SKM-1 treated with dmso at 0.1 percent for 144 hours (cell line): ENCODE measurements around the gene FGF14.
"Not testable (repeated sequence)": the region's sequence is repeated elsewhere in the genome, so short reads cannot be mapped to it uniquely, and the experiment has no call there.

Source experiments
- DNase-seq: peaks from one replicate; lab custom pipeline; 2025; ENCODE audit not compliant: unreplicated experiment; lab: John Stamatoyannopoulos, UW

The FGF14 gene

GRCh38 chr13:102068323-102068722 is 333.5 kb downstream of the FGF14 start:
- not testable (repeated sequence) for DNase-seq

GRCh38 chr13:102055090-102055779 is 346.6 kb downstream of the FGF14 start:
- DNase-seq, result no peak

DNA sequence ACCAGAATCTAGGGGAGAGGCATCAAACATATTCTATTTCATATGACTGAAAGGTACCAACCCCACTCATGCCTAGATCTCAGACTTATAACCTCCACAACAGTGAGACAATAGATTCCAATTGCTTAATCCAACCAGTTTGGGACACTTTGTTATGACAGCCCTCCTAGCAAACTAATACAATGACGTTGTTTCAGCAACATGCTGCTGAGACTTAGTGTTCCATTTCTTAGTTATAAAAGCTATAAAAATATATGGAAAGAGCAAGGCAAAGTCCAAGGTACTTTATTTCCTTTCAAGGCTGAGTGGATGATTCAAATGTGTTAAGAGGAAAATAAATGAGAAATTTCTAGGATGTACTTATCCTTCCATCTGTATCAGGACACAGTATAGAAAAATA is 352.0 kb downstream of the FGF14 start:
- DNase-seq, result no peak

GRCh38 chr13:102045731-102046130 is 356.1 kb downstream of the FGF14 start:
- DNase-seq, result no peak

DNA sequence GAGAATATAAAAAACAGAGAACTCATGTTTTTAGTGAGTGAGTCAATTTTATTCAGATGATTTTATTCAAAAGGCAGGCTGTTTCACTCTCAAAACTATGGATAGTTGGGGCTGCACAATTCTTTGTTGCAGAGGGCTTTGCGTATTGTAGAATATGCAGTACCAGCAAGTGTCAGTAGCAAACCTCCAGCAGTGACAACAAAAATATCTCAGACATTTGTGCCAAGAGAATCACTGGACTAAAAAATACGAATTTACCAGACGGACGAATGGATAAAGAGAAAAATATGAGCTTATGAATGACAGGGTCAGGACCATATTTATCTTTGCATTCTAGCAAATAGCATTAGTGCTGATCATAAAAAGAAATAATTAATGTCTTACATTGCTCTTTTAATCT is 359.1 kb downstream of the FGF14 start:
- no peak for DNase-seq

DNA sequence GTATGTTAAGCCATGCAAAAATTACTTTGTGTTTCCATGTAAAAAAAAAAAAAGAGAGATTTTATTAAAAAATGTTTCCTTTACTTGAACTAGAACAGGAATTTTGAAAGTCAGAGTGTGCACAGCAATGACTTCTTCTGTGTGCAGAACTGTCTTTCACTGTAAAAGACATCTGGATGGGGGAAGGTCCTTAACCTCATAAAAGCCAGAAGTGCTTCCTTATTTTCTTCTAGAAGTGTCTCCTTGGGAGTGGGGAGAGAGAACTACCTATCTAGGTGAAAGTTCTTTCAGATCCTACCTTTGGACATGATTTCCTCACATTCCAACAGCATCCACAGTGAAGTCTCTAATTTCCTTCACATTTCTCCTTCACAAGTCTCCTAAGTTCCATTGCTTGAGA is 360.3 kb downstream of the FGF14 start:
- DNase-seq, result no peak

GRCh38 chr13:102040812-102041211 is 361.0 kb downstream of the FGF14 start:
- no peak for DNase-seq

GRCh38 chr13:102039264-102039663 is 362.6 kb downstream of the FGF14 start:
- no peak for DNase-seq

GRCh38 chr13:102038787-102039186 is 363.1 kb downstream of the FGF14 start:
- no peak for DNase-seq

DNA sequence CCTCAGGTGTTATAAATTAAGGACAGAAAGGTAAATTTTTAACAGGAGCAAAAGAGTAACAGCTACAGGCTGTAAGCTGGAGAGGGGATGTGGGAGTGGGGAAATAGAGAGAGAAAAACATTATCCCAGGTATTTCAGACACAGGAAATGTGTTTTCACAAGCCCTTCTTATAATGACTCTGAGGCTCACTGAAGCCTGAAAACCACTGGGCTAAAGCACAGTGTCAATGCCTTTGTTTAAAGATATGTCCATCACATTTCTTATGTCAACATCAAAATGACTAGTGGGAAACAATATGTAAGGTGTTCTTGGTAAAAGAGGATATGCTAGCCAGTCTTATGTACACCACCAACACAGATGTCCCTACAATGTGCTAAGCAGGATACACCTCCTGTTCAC is 365.9 kb downstream of the FGF14 start:
- DNase-seq, result no peak

- DNase-seq, result no peak
Observed at GRCh38 chr13:102033857-102034331, 368.0 kb downstream of the FGF14 start.

GRCh38 chr13:102033386-102033785 is 368.5 kb downstream of the FGF14 start:
- DNase-seq, result no peak

GRCh38 chr13:102028868-102029267 is 373.0 kb downstream of the FGF14 start:
- no peak for DNase-seq

- DNase-seq, result no peak
Observed at GRCh38 chr13:102028206-102028605, 373.6 kb downstream of the FGF14 start.

DNA sequence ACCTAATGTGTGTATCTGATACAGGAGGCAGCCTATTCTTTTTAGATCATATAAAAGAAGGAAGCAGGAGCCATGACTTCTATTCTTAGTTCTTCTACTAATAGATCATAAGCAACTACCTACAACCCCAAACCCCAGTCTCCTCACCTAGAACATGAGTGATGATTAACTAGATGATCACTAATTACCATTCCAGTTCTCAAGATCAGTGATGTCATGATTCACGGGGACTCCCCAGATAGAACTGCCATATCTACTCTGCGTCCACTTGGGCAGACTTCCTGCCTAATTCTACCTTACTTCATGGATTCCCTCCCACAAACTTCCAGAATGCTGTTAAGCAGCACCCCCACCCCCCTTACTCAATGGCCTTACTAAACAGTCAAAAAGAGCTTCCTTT is 380.1 kb downstream of the FGF14 start:
- DNase-seq, result no peak

DNA sequence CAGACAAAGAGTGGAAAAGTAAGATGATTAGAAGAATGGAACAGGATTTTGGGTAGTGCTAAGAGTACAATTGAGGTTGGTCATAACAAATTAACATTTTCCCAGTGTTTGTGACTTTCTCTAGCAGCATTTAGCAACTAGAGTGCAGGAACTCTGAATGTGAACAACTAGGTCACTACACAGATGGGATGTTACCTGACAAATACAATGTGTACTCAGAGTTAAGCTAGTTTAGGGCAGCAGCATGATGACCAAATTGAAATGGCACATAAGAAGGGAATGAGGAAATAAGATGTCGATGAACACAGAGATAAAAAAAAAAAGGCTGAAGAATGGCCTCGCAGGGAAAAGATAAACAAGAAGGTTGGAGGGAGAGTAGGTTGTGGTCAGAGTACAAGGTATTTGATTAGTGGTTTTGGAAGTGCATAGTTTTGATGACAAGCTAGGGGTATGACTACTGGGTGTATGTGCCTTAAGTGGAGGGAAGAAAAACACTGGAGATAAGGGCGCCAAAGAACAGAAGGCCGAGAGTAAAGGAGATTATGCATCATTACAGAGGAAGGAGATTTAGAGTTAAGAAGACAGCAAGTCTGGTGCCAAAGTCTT is 381.1 kb downstream of the FGF14 start:
- DNase-seq, result no peak

DNA sequence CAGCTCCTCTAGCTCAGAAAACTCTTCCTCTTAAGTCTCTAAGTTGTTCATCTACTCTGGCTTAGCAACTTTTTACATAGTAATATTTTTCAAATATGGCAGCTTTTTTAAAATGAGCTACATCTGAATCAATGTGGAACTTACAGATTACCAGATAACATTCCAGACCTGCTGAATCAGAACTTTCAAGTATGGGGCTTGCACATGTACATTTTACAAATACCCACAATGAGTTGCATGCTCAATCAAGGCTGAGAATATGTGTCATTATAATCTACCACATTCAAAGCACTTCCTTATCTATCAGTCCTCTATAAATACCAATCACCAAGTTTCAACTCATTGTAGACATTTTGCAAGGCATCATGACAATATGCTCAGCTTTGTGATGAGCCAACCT is 383.1 kb downstream of the FGF14 start:
- no peak for DNase-seq

DNA sequence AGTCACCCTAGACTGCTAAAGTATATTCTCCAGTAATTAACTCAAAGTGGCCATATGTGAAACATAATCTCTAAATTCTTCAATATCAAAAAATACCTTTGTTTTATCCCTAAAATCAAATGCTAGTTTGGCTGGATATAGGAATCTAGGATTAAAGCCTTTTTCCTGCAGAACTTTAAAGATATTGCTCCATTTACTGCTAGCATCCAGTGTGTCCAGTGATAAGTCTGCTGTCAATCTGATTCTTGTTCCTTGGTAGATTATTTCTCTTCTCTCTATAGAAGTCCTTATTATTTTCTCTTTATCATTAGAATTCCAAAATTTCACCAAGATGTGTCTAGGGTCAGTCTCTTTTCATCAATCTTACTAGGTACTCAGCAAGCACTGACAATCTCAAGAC is 384.6 kb downstream of the FGF14 start:
- no peak for DNase-seq

GRCh38 chr13:102012299-102013293 is 389.3 kb downstream of the FGF14 start:
- DNase-seq, result no peak

- not testable (repeated sequence) for DNase-seq
Observed at GRCh38 chr13:102011455-102011854, 390.4 kb downstream of the FGF14 start.

DNA sequence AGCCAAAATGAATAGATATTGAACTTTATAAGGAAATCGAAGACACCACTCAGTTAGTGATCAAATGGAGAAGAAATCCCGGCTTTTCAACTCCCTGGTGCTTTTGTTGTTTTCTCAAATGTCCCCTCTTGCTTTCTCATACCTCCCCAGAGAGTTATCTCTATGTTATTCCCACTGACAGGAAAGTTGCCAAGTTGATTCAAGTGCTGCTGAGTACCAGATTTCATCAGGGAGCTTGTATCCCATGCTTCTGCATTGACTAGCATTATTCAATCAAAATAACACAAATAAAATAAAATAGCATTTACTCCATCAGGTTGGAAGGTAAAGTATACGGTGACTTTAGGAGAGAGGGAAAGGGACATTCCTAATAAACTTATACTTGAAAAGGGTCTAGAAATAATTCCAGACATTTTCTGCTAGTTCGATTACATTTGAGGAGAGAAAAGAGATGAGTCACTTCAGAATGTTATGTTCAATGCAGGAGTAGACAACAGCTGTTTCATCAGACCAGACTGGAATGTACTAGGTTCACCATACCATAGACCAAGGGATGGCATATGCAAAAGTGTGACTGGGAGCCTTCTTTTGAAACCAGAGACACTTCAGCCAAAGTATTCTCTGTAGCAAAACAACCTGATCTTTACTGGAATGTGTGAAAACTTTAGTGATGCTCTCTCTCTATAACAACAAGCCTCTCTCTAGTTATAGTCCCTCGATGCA is 397.8 kb downstream of the FGF14 start:
- no peak for DNase-seq
